HepG2 (cell line): ENCODE results near the gene ILRUN. TPM values are rescaled to one million over a fixed set of nuclear protein-coding genes. Genes with fewer than 3 reads are reported as not detected.

Source experiments
- ADNP ChIP-seq: sonication (generic); formaldehyde crosslinking; IDR thresholded peaks from 2 replicates; pipeline ENCODE4 v1.4.0; 2020; ENCODE audit warnings: missing genetic modification reagents
- ARNT2 ChIP-seq: sonication (generic); formaldehyde crosslinking; IDR thresholded peaks from 2 replicates; pipeline ENCODE4 v1.8.0; 2022; ENCODE audit warnings: mild to moderate bottlenecking, low read depth, missing genetic modification reagents, moderate library complexity
- ATF7-NPFF ChIP-seq: sonication (generic); formaldehyde crosslinking; IDR thresholded peaks from 2 replicates; pipeline ENCODE4 v1.8.1; 2023; ENCODE audit warnings: mild to moderate bottlenecking, low read depth, missing genetic modification reagents, moderate library complexity
- KDM5A ChIP-seq: fragments of 200-600 bp; sonication (generic); IDR thresholded peaks from 2 replicates; pipeline ENCODE4 v1.7.0; 2018; ENCODE audit warnings: antibody characterized with exemption, mild to moderate bottlenecking, low read length, borderline replicate concordance
- KLF15 ChIP-seq: sonication (generic); formaldehyde crosslinking; IDR thresholded peaks from 2 replicates; pipeline ENCODE4 v1.8.1; 2023; ENCODE audit warnings: borderline replicate concordance, mild to moderate bottlenecking, inconsistent platforms, missing genetic modification reagents, mixed read lengths
- ONECUT2 ChIP-seq: sonication (generic); formaldehyde crosslinking; IDR thresholded peaks from 2 replicates; pipeline ENCODE4 v1.4.0; 2020; ENCODE audit warnings: missing genetic modification reagents
- PHF8 ChIP-seq: sonication (generic); formaldehyde crosslinking; IDR thresholded peaks from 2 replicates; pipeline ENCODE4 v1.5.0; 2020; ENCODE audit warnings: missing genetic modification reagents
- POGK ChIP-seq: sonication (generic); formaldehyde crosslinking; conservative IDR thresholded peaks from 2 replicates; pipeline ENCODE4 v1.8.0; 2022; ENCODE audit warnings: mild to moderate bottlenecking, moderate library complexity, missing genetic modification reagents
- RFXAP ChIP-seq: sonication (generic); formaldehyde crosslinking; IDR thresholded peaks from 2 replicates; pipeline ENCODE4 v1.4.0; 2020; ENCODE audit warnings: missing genetic modification reagents, borderline replicate concordance
- STAG1 ChIP-seq: sonication (generic); formaldehyde crosslinking; IDR thresholded peaks from 2 replicates; pipeline ENCODE4 v1.4.0; 2020; ENCODE audit warnings: missing genetic modification reagents
- ZBTB2 ChIP-seq: sonication (generic); formaldehyde crosslinking; IDR thresholded peaks from 2 replicates; pipeline ENCODE4 v1.8.0; 2022; ENCODE audit warnings: low read depth, missing genetic modification reagents
- ZFP37 ChIP-seq: sonication (generic); formaldehyde crosslinking; IDR thresholded peaks from 2 replicates; pipeline ENCODE4 v1.4.0; 2020; ENCODE audit warnings: missing genetic modification reagents, borderline replicate concordance
- ZFP41 ChIP-seq: sonication (generic); formaldehyde crosslinking; IDR thresholded peaks from 2 replicates; pipeline ENCODE4 v1.4.0; 2020; ENCODE audit warnings: mild to moderate bottlenecking, missing genetic modification reagents, borderline replicate concordance
- ZIK1 ChIP-seq: sonication (generic); formaldehyde crosslinking; IDR thresholded peaks from 2 replicates; pipeline ENCODE4 v1.5.0; 2020; ENCODE audit warnings: mild to moderate bottlenecking, low read depth, missing genetic modification reagents, borderline replicate concordance
- ZKSCAN1 ChIP-seq: fragments of 150-350 bp; IDR thresholded peaks from 2 replicates; pipeline ENCODE4 v1.6.1; 2014; ENCODE audit warnings: low read length
- ZNF124 ChIP-seq: sonication (generic); formaldehyde crosslinking; IDR thresholded peaks from 2 replicates; pipeline ENCODE4 v1.4.0; 2020; ENCODE audit warnings: missing genetic modification reagents
- ZNF33B ChIP-seq: sonication (generic); formaldehyde crosslinking; IDR thresholded peaks from 2 replicates; pipeline ENCODE4 v1.5.1; 2020; ENCODE audit warnings: mild to moderate bottlenecking, missing genetic modification reagents
- ZNF441 ChIP-seq: sonication (generic); formaldehyde crosslinking; IDR thresholded peaks from 2 replicates; pipeline ENCODE4 v1.7.0; 2021; ENCODE audit warnings: missing genetic modification reagents, borderline replicate concordance
- polyA plus RNA-seq, 8 experiments: library from polyadenylated mRNA; depleted of rRNA in 3 of 8; stranded (reverse) in 7 of 8; unstranded in 1 of 8; fragments of >200 nt; fragmentation: Illumina TruSeq in 4 of 8; extraction: Trizol in 4 of 8; gene quantifications; 2 replicates each; pipeline versions ENCODE4 v1.2.1 to v1.2.3, GENCODE V29; 2011 to 2016; ENCODE audit warnings: low read depth in 4 of 8, missing spikeins in 1 of 8, mixed read lengths in 1 of 8; ENCODE audit not compliant: insufficient read depth in 1 of 8
- total RNA-seq, 5 experiments: library from RNA; depleted of rRNA; stranded (reverse); fragments of >200 nt; fragmentation: Illumina TruSeq; extraction: Trizol; gene quantifications; 2 replicates each; pipeline ENCODE4 v1.2.3, GENCODE V29; 2016; ENCODE audit warnings: low read depth in 1 of 5
- TF ChIP-seq, protein P1 (sequence below), 2 experiments: fragments of 450-650 bp in 1 of 2; sonication (generic) in 1 of 2; formaldehyde crosslinking; IDR thresholded peaks; 2 replicates each; pipeline versions ENCODE4 v1.5.0 to v1.8.0; 2020 to 2022; ENCODE audit warnings: mild to moderate bottlenecking in 1 of 2, missing genetic modification reagents in 1 of 2
- TF ChIP-seq, protein P2 (sequence below): sonication (generic); formaldehyde crosslinking; IDR thresholded peaks from 2 replicates; pipeline ENCODE4 v1.9.0; 2022; ENCODE audit warnings: low read depth, missing genetic modification reagents
- TF ChIP-seq, protein P3 (sequence below): sonication (generic); formaldehyde crosslinking; conservative IDR thresholded peaks from 2 replicates; pipeline ENCODE4 v1.5.0; 2020; ENCODE audit warnings: missing genetic modification reagents

ILRUN gene
- total and polyA plus RNA-seq, 2 of the 13 experiments (the other 11 are each of a cell fraction or from before 2014, with no cell fraction given), result 45.5 to 66.6 TPM

DNA sequence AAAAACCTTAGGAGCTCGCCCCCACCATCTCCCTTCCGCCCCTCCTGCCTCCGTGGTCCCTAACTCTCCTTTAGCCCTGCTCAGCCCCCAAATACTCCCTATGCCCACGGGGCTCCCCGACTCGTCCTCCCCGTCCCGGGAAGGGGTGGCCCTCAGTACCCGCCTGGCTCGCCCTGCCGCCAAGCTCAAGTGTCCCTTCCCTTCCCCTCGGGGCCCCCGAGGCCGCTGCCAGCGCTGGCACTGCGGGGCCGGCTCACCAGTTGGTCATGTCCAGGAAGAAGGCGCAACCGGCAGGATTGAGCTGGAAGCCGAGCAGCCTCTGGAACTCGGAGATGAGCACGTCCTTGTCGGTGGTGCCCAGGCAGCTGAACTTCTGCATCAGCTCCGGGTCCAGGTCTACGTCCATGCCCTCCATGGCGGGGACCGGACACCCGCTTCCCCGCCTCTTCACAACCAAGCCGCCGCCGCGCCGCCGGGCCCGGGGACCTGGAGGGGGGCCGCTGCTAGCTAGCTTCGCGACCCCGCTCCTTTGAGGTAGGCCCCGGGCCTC, 303 bp downstream of the ILRUN start (continued):
- TF ChIP-seq, protein P1, sequence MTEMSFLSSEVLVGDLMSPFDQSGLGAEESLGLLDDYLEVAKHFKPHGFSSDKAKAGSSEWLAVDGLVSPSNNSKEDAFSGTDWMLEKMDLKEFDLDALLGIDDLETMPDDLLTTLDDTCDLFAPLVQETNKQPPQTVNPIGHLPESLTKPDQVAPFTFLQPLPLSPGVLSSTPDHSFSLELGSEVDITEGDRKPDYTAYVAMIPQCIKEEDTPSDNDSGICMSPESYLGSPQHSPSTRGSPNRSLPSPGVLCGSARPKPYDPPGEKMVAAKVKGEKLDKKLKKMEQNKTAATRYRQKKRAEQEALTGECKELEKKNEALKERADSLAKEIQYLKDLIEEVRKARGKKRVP (CRISPR knock-in tag; IDR thresholded peaks at IDR 0.05), result no peak; a peak in 1 of 4 replicates
- TF ChIP-seq KDM5A (0 out of 2 replicates have a peak, but pooled peaks have one; percentile 61), ARNT2 (CRISPR knock-in tag) (peak; percentile 61; the same call in 1 of the 2 replicates), ZBTB2 (CRISPR knock-in tag) (no peak), RFXAP (CRISPR knock-in tag) (peak; percentile 78; the same call in 1 of the 2 replicates), ZKSCAN1 (no peak), ZFP37 (CRISPR knock-in tag) (0 out of 2 replicates have a peak, but pooled peaks have one; percentile 9), ZNF441 (CRISPR knock-in tag) (peak; percentile 30; the same call in 1 of the 2 replicates), ATF7-NPFF (CRISPR knock-in tag) (peak; percentile 33; the same call in 1 of the 2 replicates), ZNF33B (CRISPR knock-in tag) (peak; percentile 92), ZIK1 (CRISPR knock-in tag) (peak; percentile 59; the same call in 1 of the 2 replicates), STAG1 (CRISPR knock-in tag) (0 out of 2 replicates have a peak, but pooled peaks have one; percentile 14), KLF15 (CRISPR knock-in tag) (0 out of 2 replicates have a peak, but pooled peaks have one; percentile 55), POGK (0 out of 2 replicates have a peak, but pooled peaks have one; percentile 50), ONECUT2 (peak; percentile 48; the same call in 1 of the 2 replicates), ADNP (no peak), PHF8 (peak; percentile 72), ZFP41 (CRISPR knock-in tag) (0 out of 2 replicates have a peak, but pooled peaks have one; percentile 30), ZNF124 (CRISPR knock-in tag) (0 out of 2 replicates have a peak, but pooled peaks have one; percentile 14)
- TF ChIP-seq, protein P2, sequence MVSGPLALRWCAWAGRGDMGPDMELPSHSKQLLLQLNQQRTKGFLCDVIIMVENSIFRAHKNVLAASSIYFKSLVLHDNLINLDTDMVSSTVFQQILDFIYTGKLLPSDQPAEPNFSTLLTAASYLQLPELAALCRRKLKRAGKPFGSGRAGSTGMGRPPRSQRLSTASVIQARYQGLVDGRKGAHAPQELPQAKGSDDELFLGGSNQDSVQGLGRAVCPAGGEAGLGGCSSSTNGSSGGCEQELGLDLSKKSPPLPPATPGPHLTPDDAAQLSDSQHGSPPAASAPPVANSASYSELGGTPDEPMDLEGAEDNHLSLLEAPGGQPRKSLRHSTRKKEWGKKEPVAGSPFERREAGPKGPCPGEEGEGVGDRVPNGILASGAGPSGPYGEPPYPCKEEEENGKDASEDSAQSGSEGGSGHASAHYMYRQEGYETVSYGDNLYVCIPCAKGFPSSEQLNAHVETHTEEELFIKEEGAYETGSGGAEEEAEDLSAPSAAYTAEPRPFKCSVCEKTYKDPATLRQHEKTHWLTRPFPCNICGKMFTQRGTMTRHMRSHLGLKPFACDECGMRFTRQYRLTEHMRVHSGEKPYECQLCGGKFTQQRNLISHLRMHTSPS (CRISPR knock-in tag), result 0 out of 2 replicates have a peak, but pooled peaks have one; percentile 15
- TF ChIP-seq, protein P3, sequence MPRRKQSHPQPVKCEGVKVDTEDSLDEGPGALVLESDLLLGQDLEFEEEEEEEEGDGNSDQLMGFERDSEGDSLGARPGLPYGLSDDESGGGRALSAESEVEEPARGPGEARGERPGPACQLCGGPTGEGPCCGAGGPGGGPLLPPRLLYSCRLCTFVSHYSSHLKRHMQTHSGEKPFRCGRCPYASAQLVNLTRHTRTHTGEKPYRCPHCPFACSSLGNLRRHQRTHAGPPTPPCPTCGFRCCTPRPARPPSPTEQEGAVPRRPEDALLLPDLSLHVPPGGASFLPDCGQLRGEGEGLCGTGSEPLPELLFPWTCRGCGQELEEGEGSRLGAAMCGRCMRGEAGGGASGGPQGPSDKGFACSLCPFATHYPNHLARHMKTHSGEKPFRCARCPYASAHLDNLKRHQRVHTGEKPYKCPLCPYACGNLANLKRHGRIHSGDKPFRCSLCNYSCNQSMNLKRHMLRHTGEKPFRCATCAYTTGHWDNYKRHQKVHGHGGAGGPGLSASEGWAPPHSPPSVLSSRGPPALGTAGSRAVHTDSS (CRISPR knock-in tag), result 0 out of 2 replicates have a peak, but pooled peaks have one; percentile 32
